D721Med (cell line): ENCODE measurements around the gene SLC7A10.
"Not testable (repeated sequence)": the region's sequence is repeated elsewhere in the genome, so short reads cannot be mapped to it uniquely, and the experiment has no call there.

Experiments
- DNase-seq: peaks from one replicate; pipeline ENCODE4 v3.0.0; 2011; ENCODE audit warnings: low spot score; ENCODE audit not compliant: insufficient read length
- FAIRE-seq: peaks from 2 replicates; lab custom pipeline; 2011; peaks lifted over from hg19 to GRCh38; lab: Jason Lieb, UNC
- TF ChIP-seq, protein P1 (sequence below): IDR thresholded peaks from 2 replicates; pipeline ENCODE4 v1.5.1; 2012; ENCODE audit warnings: mild to moderate bottlenecking, control low read depth; ENCODE audit not compliant: insufficient read depth; ENCODE audit errors: missing control alignments

SLC7A10 gene

DNA sequence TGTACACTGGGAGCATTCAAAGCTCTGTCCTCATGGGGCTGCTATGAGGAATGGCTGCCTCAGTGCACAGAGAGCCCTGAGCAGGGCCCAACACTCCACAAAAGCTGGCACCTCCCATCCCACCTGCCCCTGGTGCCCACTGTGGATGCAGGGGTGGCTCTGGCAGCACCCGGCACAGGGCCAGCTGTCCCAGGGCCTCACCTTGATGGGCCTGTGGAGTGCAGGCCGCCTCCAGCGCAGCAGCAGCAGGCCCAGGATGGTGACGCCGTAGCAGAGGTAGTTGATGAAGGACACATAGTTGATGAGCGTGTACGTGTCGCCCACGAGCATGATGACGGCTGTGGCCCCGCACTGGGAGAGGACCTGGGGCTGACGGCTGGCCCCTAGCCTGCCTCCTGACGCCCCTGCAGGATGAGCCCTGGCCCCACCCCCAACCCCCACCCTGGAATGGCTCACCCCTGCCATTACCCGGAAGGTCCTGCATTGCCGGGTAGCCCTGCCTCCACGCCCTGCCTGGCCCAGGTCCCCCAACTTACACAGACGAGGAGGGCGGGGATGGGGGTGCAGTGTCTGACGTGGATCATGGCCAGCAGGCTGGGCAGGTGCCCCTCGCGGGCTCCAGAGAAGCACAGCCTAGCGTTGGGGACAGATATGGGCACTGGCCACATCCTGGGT is 15.2 kb downstream of the SLC7A10 start:
- no peak for DNase-seq
- TF ChIP-seq, protein P1, sequence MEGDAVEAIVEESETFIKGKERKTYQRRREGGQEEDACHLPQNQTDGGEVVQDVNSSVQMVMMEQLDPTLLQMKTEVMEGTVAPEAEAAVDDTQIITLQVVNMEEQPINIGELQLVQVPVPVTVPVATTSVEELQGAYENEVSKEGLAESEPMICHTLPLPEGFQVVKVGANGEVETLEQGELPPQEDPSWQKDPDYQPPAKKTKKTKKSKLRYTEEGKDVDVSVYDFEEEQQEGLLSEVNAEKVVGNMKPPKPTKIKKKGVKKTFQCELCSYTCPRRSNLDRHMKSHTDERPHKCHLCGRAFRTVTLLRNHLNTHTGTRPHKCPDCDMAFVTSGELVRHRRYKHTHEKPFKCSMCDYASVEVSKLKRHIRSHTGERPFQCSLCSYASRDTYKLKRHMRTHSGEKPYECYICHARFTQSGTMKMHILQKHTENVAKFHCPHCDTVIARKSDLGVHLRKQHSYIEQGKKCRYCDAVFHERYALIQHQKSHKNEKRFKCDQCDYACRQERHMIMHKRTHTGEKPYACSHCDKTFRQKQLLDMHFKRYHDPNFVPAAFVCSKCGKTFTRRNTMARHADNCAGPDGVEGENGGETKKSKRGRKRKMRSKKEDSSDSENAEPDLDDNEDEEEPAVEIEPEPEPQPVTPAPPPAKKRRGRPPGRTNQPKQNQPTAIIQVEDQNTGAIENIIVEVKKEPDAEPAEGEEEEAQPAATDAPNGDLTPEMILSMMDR = no peak
- no peak for FAIRE-seq

DNA sequence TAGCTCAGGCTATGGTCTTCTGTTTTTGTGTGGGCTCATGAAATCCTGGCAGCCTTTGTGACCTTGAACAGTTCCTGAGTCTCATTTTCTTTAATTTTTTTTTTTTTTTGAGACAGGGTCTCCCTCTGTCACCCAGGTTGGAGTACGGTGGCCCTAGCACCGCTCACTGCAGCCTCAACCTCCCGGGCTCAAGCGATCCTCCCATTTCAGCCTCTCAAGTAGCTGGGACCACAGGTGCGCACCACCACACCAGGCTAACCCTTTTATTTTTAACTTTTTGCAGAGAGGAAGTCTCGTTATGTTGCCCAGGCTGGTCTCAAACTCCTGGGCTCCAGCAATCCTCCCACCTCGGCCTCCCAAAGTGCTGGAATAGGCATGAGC is 15.8 kb downstream of the SLC7A10 start:
- DNase-seq, FAIRE-seq: not testable (repeated sequence)

- DNase-seq = no peak
- no peak for FAIRE-seq
- TF ChIP-seq, protein P1 = no peak
These were observed 16.5 kb downstream of the SLC7A10 start for GRCh38 chr19:33208904-33209849.

- no peak for FAIRE-seq
- no peak for DNase-seq
- TF ChIP-seq, protein P1 = no peak
These were observed 17.2 kb downstream of the SLC7A10 start for GRCh38 chr19:33208371-33208895.

- TF ChIP-seq, protein P1 = no peak
- DNase-seq = no peak
- FAIRE-seq = no peak
These were observed 17.7 kb downstream of the SLC7A10 start for GRCh38 chr19:33207903-33208302.

DNA sequence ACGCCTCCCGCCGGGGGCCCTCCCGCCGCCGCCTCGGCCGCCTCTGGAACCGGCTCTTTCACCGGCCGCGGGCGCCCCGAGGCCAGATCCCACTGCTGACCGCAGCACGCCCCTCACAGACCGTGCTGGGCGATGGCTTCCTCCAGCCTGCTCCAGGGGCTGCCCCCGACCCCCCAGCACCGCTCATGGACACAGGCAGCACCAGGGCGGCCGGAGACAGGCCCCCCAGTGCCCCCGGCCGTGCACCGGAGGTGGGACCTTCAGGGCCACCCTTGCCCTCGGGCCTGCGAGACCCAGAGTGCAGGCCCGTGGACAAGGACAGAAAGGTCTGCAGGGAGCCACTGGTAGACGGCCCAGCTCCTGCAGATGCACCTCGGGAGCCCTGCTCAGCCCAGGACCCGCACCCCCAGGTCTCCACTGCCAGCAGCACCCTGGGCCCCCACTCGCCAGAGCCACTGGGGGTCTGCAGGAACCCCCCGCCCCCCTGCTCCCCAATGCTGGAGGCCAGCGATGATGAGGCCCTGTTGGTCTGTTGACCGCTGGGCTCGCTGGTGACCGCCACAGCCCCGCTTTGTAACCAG is 18.5 kb downstream of the SLC7A10 start:
- TF ChIP-seq, protein P1 = no peak
- no peak for FAIRE-seq
- DNase-seq = no peak
